T-helper 1 cell treated with Interleukin-12 subunit alpha and Interleukin-12 subunit beta and Interleukin-4 antibody, amounts not matched to agents 30 μg/mL and 1 μg/mL, for 36 hours (primary cell): ENCODE results near the gene DDX60.

Source experiments
- H3K27ac Mint-ChIP-seq: one replicate; pipeline ENCODE4 v1.8.0; 2021; ENCODE audit warnings: mild to moderate bottlenecking, mixed read lengths
- H3K27me3 Mint-ChIP-seq: one replicate; pipeline ENCODE4 v1.8.0; 2021; ENCODE audit warnings: low read depth, mixed read lengths
- H3K36me3 Mint-ChIP-seq: one replicate; pipeline ENCODE4 v1.8.0; 2021; ENCODE audit warnings: low read depth, mixed read lengths
- H3K4me1 Mint-ChIP-seq: one replicate; pipeline ENCODE4 v1.8.0; 2021; ENCODE audit warnings: low read depth, mixed read lengths
- H3K4me3 Mint-ChIP-seq: one replicate; pipeline ENCODE4 v1.8.0; 2021; ENCODE audit warnings: mild to moderate bottlenecking, moderate library complexity, mixed read lengths
- H3K9me3 Mint-ChIP-seq: one replicate; pipeline ENCODE4 v1.8.0; 2021; ENCODE audit warnings: mixed read lengths

DDX60 gene

GRCh38 chr4:168208957-168209614 is 109.5 kb downstream of the DDX60 start:
- Mint-ChIP-seq H3K4me3 (no peak overlapping the region), H3K27ac (no peak overlapping the region), H3K27me3 (no peaks in the 10 kb centered on the region), H3K9me3 (peaks cover 23% of the 10 kb centered on the region), H3K36me3 (peaks cover 19% of the 10 kb centered on the region), H3K4me1 (no peaks in the 10 kb centered on the region)

GRCh38 chr4:168203233-168203911 is 115.2 kb downstream of the DDX60 start:
- Mint-ChIP-seq H3K27me3 (no peaks in the 10 kb centered on the region), H3K4me1 (no peaks in the 10 kb centered on the region), H3K4me3 (no peak overlapping the region), H3K9me3 (peaks cover 32% of the 10 kb centered on the region), H3K36me3 (peaks cover 2% of the 10 kb centered on the region), H3K27ac (no peak overlapping the region)

- no peak overlapping the region for H3K27ac Mint-ChIP-seq
- no peak overlapping the region for H3K4me3 Mint-ChIP-seq
- H3K9me3 Mint-ChIP-seq = peaks cover 30% of the 10 kb centered on the region
- no peaks in the 10 kb centered on the region for H3K4me1 Mint-ChIP-seq
- no peaks in the 10 kb centered on the region for H3K27me3 Mint-ChIP-seq
- peaks cover 2% of the 10 kb centered on the region for H3K36me3 Mint-ChIP-seq
These were observed 117.9 kb downstream of the DDX60 start for GRCh38 chr4:168200685-168201084.

- no peak overlapping the region for H3K27ac Mint-ChIP-seq
These were observed 119.1 kb downstream of the DDX60 start for GRCh38 chr4:168199260-168199957.

GRCh38 chr4:168197926-168198325 is 120.6 kb downstream of the DDX60 start:
- H3K27ac Mint-ChIP-seq = no peak overlapping the region
- peaks cover 9% of the 10 kb centered on the region for H3K9me3 Mint-ChIP-seq
- H3K27me3 Mint-ChIP-seq = no peaks in the 10 kb centered on the region
- H3K4me1 Mint-ChIP-seq = no peaks in the 10 kb centered on the region
- no peak overlapping the region for H3K4me3 Mint-ChIP-seq
- H3K36me3 Mint-ChIP-seq = no peaks in the 10 kb centered on the region

More at GRCh38 chr4:168199260-168199957, 119.1 kb downstream of the DDX60 start:
- Mint-ChIP-seq H3K27me3 (no peaks in the 10 kb centered on the region), H3K4me3 (no peak overlapping the region), H3K4me1 (no peaks in the 10 kb centered on the region), H3K9me3 (peaks cover 19% of the 10 kb centered on the region), H3K36me3 (peaks cover under 1% of the 10 kb centered on the region)

GRCh38 chr4:168188754-168189153 is 129.8 kb downstream of the DDX60 start:
- peaks cover 5% of the 10 kb centered on the region for H3K27me3 Mint-ChIP-seq
- H3K4me1 Mint-ChIP-seq = peaks cover 4% of the 10 kb centered on the region
- H3K9me3 Mint-ChIP-seq = no peaks in the 10 kb centered on the region
- H3K4me3 Mint-ChIP-seq = no peak overlapping the region
- H3K27ac Mint-ChIP-seq = no peak overlapping the region
- H3K36me3 Mint-ChIP-seq = no peaks in the 10 kb centered on the region

GRCh38 chr4:168183717-168184571 is 134.6 kb downstream of the DDX60 start:
- Mint-ChIP-seq H3K27ac (no peak overlapping the region), H3K4me1 (peaks cover 4% of the 10 kb centered on the region), H3K4me3 (no peak overlapping the region), H3K9me3 (no peaks in the 10 kb centered on the region), H3K36me3 (no peaks in the 10 kb centered on the region), H3K27me3 (no peaks in the 10 kb centered on the region)

- Mint-ChIP-seq H3K36me3 (no peaks in the 10 kb centered on the region), H3K4me3 (no peak overlapping the region), H3K27ac (no peak overlapping the region), H3K4me1 (no peaks in the 10 kb centered on the region), H3K9me3 (no peaks in the 10 kb centered on the region), H3K27me3 (no peaks in the 10 kb centered on the region)
These were observed 140.9 kb downstream of the DDX60 start for GRCh38 chr4:168177546-168178149.

- Mint-ChIP-seq H3K4me3 (no peak overlapping the region), H3K9me3 (no peaks in the 10 kb centered on the region), H3K27me3 (no peaks in the 10 kb centered on the region), H3K4me1 (peaks cover 1% of the 10 kb centered on the region), H3K36me3 (peaks cover 2% of the 10 kb centered on the region), H3K27ac (no peak overlapping the region)
These were observed 144.2 kb downstream of the DDX60 start for GRCh38 chr4:168174308-168174707.

GRCh38 chr4:168167714-168168284 is 150.8 kb downstream of the DDX60 start:
- no peaks in the 10 kb centered on the region for H3K27me3 Mint-ChIP-seq

More at GRCh38 chr4:168167714-168168284, 150.8 kb downstream of the DDX60 start:
- H3K27ac Mint-ChIP-seq = peak overlapping the region; percentile 58
- peak overlapping the region; percentile 15 for H3K4me3 Mint-ChIP-seq
- peaks cover 2% of the 10 kb centered on the region for H3K36me3 Mint-ChIP-seq
- H3K9me3 Mint-ChIP-seq = no peaks in the 10 kb centered on the region
- peaks cover 7% of the 10 kb centered on the region for H3K4me1 Mint-ChIP-seq
